ENCODE results near the gene PPIA.
A peak's percentile ranks its signal among the peaks of the same experiment; 100 is the strongest.

Gene PPIA

GRCh38 chr7:44796034-44796503, 412 bp upstream of the PPIA start:
- TF ChIP-seq, protein P1, sequence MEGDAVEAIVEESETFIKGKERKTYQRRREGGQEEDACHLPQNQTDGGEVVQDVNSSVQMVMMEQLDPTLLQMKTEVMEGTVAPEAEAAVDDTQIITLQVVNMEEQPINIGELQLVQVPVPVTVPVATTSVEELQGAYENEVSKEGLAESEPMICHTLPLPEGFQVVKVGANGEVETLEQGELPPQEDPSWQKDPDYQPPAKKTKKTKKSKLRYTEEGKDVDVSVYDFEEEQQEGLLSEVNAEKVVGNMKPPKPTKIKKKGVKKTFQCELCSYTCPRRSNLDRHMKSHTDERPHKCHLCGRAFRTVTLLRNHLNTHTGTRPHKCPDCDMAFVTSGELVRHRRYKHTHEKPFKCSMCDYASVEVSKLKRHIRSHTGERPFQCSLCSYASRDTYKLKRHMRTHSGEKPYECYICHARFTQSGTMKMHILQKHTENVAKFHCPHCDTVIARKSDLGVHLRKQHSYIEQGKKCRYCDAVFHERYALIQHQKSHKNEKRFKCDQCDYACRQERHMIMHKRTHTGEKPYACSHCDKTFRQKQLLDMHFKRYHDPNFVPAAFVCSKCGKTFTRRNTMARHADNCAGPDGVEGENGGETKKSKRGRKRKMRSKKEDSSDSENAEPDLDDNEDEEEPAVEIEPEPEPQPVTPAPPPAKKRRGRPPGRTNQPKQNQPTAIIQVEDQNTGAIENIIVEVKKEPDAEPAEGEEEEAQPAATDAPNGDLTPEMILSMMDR (IDR thresholded peaks at IDR 0.05; ENCODE audit: insufficient read depth, low read length, poor library complexity, severe bottlenecking), result no peak
- H3K36me3 ChIP-seq (ENCODE audit: control insufficient read depth, insufficient read depth, low read length), result peaks cover 10% of the 10 kb centered on the region
- no peak for DNase-seq (ENCODE audit: extremely low read depth, insufficient read length)

GRCh38 chr7:44797329-44798258, 1.1 kb downstream of the PPIA start:
- DNase-seq (ENCODE audit: extremely low read depth, insufficient read length), result peak; percentile 88
- no peaks in the 10 kb centered on the region for H3K27me3 ChIP-seq (replicated peaks; ENCODE audit: control insufficient read depth, insufficient read depth, low read length)
- TF ChIP-seq, protein P1 (IDR thresholded peaks at IDR 0.05; ENCODE audit: insufficient read depth, low read length, poor library complexity, severe bottlenecking), result peak; percentile 67
- H3K36me3 ChIP-seq (ENCODE audit: control insufficient read depth, insufficient read depth, low read length), result peaks cover 17% of the 10 kb centered on the region
- peak overlapping the region; percentile 96 for H3K4me3 ChIP-seq (replicated peaks; ENCODE audit: low read depth, low read length)

More at GRCh38 chr7:44796034-44796503, 412 bp upstream of the PPIA start:
- no peaks in the 10 kb centered on the region for H3K27me3 ChIP-seq (replicated peaks; ENCODE audit: control insufficient read depth, insufficient read depth, low read length)
- peak overlapping the region; percentile 96 for H3K4me3 ChIP-seq (replicated peaks; ENCODE audit: low read depth, low read length)

DNA sequence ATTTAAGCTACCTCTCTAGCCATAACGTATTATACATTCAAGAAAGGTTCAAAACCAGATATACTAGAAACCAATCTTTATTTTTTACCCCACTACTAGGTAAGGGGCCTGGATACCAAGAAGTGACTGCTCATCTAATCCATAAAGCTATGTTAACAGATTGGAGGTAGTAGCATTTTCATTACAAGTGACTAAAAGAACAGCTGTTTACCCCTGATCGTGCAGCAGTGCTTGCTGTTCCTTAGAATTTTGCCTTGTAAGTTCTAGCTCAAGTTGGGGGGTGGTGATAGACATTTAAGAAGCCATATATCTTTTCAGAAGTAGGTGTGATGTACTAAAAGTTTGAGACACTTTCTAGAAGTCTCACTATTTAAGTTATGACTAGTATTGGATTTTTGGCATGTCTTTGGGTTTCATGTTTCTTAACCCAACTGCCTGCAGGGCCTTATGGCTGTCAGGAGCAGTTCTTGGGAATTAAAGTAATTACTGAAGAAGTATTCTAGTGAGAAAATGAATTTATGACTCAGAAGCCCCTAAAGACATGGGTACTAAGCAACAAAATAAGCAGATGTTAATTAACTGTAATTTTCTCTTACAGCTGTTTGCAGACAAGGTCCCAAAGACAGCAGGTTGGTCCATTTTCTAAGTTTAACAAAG, 2.3 kb downstream of the PPIA start:
- Histone ChIP-seq H3K4me3 (replicated peaks; ENCODE audit: low read depth, low read length) (peak overlapping the region; percentile 96), H3K36me3 (ENCODE audit: control insufficient read depth, insufficient read depth, low read length) (peaks cover 21% of the 10 kb centered on the region), H3K27me3 (replicated peaks; ENCODE audit: control insufficient read depth, insufficient read depth, low read length) (no peaks in the 10 kb centered on the region)
- no peak for DNase-seq (ENCODE audit: extremely low read depth, insufficient read length)
- TF ChIP-seq, protein P1 (IDR thresholded peaks at IDR 0.05; ENCODE audit: insufficient read depth, low read length, poor library complexity, severe bottlenecking), result no peak

DNA sequence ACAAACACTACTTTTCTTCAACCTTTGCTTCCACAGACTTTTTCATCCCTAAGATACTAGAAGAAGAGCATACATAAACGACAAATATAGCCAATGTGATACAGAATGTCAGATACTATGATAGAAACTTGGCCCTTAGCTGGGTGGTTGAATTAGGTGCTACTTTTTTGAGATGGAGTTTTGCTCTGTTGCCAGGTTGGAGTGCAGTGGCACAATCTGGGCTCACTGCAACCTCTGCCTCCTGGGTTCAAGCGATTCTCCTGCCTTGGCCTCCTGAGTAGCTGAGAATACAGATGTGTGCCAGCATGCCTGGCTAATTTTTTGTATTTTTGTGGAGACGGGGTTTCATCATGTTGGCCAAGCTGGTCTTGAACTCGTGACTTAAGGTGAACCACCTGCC, 3.5 kb downstream of the PPIA start:
- TF ChIP-seq, protein P1 (IDR thresholded peaks at IDR 0.05; ENCODE audit: insufficient read depth, low read length, poor library complexity, severe bottlenecking), result no peak
- DNase-seq (ENCODE audit: extremely low read depth, insufficient read length), result no peak
- Histone ChIP-seq H3K4me3 (replicated peaks; ENCODE audit: low read depth, low read length) (no peak overlapping the region), H3K27me3 (replicated peaks; ENCODE audit: control insufficient read depth, insufficient read depth, low read length) (no peaks in the 10 kb centered on the region), H3K36me3 (ENCODE audit: control insufficient read depth, insufficient read depth, low read length) (peaks cover 21% of the 10 kb centered on the region)

DNA sequence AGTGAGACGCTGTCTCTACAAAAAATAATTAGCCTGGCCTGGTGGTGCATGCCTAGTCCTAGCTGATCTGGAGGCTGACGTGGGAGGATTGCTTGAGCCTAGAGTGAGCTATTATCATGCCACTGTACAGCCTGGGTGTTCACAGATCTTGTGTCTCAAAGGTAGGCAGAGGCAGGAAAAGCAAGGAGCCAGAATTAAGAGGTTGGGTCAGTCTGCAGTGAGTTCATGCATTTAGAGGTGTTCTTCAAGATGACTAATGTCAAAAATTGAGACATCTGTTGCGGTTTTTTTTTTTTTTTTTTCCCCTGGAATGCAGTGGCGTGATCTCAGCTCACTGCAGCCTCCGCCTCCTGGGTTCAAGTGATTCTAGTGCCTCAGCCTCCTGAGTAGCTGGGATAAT, 5.4 kb downstream of the PPIA start:
- TF ChIP-seq, protein P1 (IDR thresholded peaks at IDR 0.05; ENCODE audit: insufficient read depth, low read length, poor library complexity, severe bottlenecking), result no peak
- H3K27me3 ChIP-seq (replicated peaks; ENCODE audit: control insufficient read depth, insufficient read depth, low read length), result no peaks in the 10 kb centered on the region
- no peak overlapping the region for H3K4me3 ChIP-seq (replicated peaks; ENCODE audit: low read depth, low read length)
- peaks cover 21% of the 10 kb centered on the region for H3K36me3 ChIP-seq (ENCODE audit: control insufficient read depth, insufficient read depth, low read length)
- no peak for DNase-seq (ENCODE audit: extremely low read depth, insufficient read length)
